HG03558 (cell line): ENCODE results near the gene COL1A1.

ENCODE experiments used
- ATAC-seq: cut with Tn5 transposase; IDR thresholded peaks from one replicate; pipeline ENCODE4 v1.9.1; 2021; ENCODE audit warnings: moderate number of reproducible peaks; ENCODE audit not compliant: unreplicated experiment; ENCODE audit errors: extremely low read depth

The COL1A1 gene

DNA sequence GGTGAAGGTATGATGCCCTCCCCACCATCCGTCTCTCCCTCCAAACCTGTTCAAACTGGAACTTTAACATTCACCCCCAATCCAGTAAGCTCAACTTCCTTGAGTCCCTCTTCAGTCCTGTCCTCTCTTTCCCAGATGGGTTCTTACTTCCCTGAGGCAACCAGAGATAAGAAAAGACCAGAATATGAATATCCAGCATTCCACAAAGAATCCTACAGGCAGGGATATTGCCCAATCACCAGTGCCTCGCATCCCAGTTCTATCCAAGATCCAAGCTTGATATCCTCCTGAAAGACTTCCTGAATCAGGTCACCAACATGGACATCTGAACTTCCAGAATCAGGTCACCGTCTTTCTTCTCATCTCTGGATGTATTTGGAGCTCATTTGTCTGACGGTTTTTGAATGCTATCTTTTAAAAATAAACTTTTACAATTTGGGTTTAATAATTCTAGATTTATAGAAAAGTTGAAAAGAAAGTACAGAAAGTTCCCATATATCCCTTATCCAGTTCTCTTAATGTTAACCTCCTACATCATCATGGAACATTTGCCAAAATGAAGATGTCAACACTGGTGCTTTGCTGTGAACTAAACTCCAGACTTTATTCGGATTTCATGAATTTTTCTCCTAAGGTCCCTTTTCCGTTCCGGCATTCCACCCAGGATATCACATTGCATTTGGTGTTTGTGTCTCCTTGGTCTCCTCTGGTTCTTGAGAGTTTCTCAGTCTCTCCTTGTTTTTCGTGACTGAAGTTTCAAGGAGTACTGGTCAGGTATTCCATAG is 13.7 kb upstream of the COL1A1 start:
- ATAC-seq, result no peak

DNA sequence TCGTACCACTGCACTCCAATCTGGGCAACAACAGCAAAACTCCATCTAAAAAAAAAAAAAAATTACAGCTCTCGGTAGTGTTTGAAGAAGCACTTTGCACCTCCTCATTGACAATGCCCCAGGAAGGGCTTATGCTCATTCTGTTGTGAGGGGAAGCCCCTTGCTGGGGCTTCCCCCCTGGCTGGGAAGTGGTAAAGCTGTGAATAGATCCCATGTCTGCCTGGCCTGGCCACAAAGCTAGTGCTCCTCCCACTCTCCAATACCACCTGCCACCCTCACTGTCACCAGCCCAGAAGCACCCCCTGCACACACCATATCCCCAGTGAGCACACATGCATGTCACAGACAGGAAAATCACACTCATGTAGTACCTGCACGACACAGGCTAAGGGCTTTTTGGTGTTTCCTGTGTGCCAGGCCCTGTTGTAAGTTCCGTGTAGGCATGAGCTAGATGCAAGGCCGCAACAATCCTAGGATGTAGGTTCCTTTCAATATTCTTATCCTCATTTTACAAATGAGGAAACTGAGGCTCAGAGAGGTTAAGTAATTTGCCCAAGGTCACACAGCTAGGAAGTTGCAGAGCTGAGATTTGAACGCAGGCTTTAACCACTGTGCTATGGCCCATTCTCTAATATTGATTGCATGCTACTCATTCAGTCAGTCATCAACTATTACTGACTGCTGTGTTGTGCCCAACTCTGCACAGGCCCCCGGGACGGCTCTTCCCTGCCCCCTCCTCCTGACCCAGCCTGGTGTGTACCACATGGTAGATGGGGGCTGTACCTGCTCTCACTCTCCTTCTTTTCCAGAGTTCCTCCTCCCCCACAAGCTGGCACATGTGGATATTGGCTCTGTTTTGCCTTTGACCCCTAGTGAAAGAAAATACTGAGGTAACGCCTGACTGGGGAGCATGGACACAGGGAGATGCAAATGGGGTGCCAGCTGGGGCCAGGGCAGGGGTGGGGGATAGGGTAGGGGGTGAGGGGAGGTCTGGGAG is 11.9 kb upstream of the COL1A1 start:
- ATAC-seq, result peak; percentile 32

GRCh38 chr17:50212121-50212843 is 10.9 kb upstream of the COL1A1 start:
- ATAC-seq, result no peak

GRCh38 chr17:50211249-50212120 is 10.1 kb upstream of the COL1A1 start:
- ATAC-seq, result no peak

GRCh38 chr17:50210240-50211225 is 9.1 kb upstream of the COL1A1 start:
- no peak for ATAC-seq

- ATAC-seq, result no peak
Observed at GRCh38 chr17:50209472-50210239, 8.2 kb upstream of the COL1A1 start.

- ATAC-seq, result no peak
Observed at GRCh38 chr17:50209133-50209471, 7.7 kb upstream of the COL1A1 start.

GRCh38 chr17:50208611-50209061 is 7.2 kb upstream of the COL1A1 start:
- ATAC-seq, result no peak

DNA sequence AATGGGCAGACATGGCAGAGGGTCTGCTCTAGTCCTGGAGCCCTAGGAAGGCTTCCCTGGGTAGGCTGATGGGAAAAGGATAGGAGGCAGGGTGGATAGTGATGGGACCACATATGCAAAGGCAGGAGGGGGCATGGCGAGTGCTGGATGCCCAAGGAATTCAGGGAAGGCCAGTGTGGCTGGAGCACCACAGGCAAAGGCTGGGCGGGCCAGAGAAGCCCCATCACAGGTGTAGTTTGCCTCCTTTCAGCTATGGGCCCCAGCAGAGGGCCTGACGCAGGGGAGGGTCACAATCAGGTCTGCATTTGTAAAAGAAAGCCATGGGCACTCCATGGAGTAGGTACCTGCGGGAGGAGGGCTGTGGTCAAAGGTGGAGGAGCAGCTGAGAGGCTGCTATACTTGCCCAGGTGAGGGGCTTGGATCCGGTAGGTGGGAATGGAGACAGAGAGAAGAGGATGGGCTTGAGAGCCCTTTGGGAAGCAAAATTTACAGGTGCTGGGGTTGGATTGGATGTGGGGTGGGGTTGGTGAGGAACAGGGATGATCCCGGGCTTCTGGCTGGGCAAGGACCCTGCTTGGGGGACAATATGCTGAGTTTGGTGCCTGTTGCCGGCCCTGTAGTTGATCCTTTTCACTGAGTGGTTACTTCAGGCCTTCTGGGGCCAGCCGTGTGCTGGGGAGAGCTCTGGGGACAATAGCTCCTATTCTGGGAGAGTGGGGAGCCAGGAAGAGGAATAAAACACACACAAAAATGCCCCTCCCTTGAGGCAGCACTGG is 6.5 kb upstream of the COL1A1 start:
- no peak for ATAC-seq

- no peak for ATAC-seq
Observed at GRCh38 chr17:50207315-50207714, 5.9 kb upstream of the COL1A1 start.

DNA sequence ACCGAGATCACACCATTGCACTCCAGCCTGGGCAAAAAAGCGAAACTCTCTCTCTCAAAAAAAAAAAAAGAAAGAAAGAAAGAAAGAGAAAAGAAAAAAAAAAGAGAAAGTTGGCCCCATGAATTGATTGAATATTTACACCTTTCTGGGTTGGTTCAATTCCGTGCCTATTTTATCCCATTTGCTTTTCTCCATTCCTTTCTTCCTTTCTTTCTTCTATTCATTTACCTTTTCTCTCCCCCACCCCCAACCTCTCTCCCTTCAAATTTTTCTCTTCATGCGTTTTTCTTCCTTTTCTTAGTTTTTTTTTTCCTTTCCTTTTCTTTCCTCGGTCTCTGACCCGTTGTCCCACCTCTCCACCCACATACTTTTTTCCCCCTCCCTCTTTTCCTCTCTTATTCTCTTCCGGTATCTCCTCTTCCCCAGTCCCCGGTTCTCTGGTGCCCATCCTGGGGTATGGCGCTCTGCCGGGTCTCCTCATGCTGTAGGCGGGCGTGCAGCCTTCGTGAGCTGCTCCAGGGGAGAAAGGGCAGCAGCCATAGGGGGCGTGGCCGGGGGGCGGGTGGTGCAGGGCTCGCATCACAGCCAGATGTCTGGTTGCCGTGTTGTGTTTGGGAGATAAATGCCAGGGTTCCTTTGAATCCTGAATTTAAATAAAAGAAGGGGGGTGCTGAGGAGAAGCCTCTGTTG is 5.3 kb upstream of the COL1A1 start:
- ATAC-seq, result no peak

- no peak for ATAC-seq
Observed at GRCh38 chr17:50205963-50206505, 4.6 kb upstream of the COL1A1 start.

DNA sequence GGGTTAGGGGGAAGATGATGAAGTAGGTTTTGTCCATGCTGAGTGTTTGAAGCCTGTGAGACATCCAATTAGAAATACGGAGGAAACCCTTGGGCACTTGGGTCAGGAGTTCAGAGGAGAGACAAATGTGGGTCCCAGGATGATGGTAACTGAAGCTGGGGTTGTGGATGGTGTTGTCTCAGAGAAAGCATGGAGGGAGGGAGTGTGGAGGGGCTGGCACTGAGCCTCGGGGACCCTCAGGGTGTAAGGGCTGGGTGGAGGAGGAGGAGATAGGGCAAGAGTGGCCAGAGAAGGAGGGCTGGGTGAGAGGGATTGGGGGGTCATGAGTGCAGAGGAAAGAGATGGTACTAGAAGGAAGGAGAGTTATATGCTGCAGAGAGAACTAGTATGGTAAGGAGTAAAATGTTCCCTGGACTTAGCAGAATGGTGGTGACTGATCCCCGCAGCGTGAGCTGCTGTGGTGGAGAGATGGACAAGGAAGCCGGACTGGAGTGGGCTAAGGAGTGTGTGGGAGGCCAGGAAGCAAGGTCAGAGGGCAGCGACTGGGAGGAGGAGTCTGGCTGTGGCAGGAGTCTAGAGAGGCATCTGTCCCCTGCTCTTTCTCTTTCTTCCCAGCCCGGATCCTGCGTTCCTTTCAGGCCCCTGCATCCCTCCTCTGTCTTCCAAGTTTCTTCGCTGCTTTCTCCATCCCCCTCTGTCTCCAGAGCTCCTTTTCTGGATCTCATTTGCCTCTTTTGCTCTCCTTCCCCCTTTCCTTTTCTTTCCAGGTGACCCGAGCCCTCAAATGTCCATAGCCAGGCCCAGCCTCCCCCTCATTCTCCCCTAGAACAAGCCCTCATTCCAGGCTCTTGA is 3.9 kb upstream of the COL1A1 start:
- ATAC-seq, result no peak

DNA sequence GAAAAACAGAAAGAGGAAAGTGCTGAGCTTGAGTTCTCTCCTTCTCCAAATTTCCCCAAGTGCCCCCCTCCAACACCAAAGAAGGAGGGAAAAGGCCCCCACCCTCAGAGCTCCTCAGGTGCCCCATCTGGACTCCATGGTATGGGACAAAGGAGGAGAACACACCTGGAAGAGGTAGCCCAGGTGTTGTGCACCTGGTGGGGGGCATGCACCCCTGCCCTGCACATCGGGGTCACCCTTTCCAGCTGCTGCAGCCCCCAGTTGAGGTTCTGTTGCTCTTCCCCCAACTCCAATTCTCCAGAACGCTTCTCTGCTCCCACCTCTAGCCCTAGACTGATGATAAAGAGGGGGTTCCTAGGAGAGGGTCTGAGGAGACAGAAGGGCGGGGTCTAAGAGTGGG is 3.0 kb upstream of the COL1A1 start:
- ATAC-seq, result no peak

GRCh38 chr17:50203604-50204345 is 2.3 kb upstream of the COL1A1 start:
- no peak for ATAC-seq
